HCT116 (cell line): ENCODE results near the gene TUG1. TPM values are rescaled to one million over a fixed set of nuclear protein-coding genes. Genes with fewer than 3 reads are reported as not detected.

Experiments used
- ATAC-seq: fragments of 200-7000 bp; cut with Tn5 transposase; 2 replicates; pipeline ENCODE4 v1.9.1; 2020; ENCODE audit warnings: mild to moderate bottlenecking, moderate library complexity
- BruUV-seq: library from RNA; stranded (reverse); fragments of 400-500 nt; replicated peaks from 2 replicates; lab custom pipeline; 2021; lab: Mats Ljungman, UMichigan
- CTCF ChIA-PET: fragments of 300-600 bp; sonication (Branson Sonifier 250); formaldehyde crosslinking; loops from one replicate; lab custom pipeline; 2021; ENCODE audit warnings: antibody characterized with exemption; lab: Charles Lee
- POLR2A ChIA-PET: fragments of 300-600, 350-600 bp; sonication (Branson Sonifier 250); formaldehyde crosslinking; loops from one replicate; lab custom pipeline; 2021; ENCODE audit warnings: antibody characterized with exemption; lab: Charles Lee
- RAD21 ChIA-PET, 2 experiments: fragments of 300-600 bp; sonication (Branson Sonifier 250); formaldehyde crosslinking; loops; one replicate each; lab custom pipeline; 2023; ENCODE audit warnings: low total read pairs in 2 of 2; ENCODE audit not compliant: uncharacterized antibody in 2 of 2, unreplicated experiment in 2 of 2, low non-redundant PET in 1 of 2; lab: Charles Lee
- DNase-seq: peaks from one replicate; pipeline ENCODE4 v3.0.0-alpha.2; 2010; ENCODE audit warnings: low read depth, low spot score
- H2AFZ ChIP-seq: fragments of 200-600 bp; shearing (Covaris generic), sonication (generic); 2 replicates; pipeline ENCODE4 v1.6.1; 2017; ENCODE audit warnings: low read depth, mixed run types, mixed read lengths, antibody characterized with exemption, low read length; ENCODE audit not compliant: poor library complexity, severe bottlenecking
- H3K27ac ChIP-seq: 2 replicates; pipeline ENCODE4 v1.5.1; 2012; ENCODE audit warnings: low read depth, low read length
- H3K27me3 ChIP-seq: fragments of 200-600 bp; sonication (generic); 2 replicates; pipeline ENCODE4 v1.6.1; 2016; ENCODE audit warnings: mixed run types, low read length, mixed read lengths; ENCODE audit not compliant: insufficient read depth
- H3K36me3 ChIP-seq, 2 experiments: fragments of 200-500 bp in 1 of 2; fragments of 200-600 bp in 1 of 2; sonication (Bioruptor generic) in 1 of 2; sonication (generic) in 1 of 2; 2 replicates each; pipeline versions ENCODE4 v1.5.1 to v1.6.1; 2014 to 2016; ENCODE audit warnings: low read length in 2 of 2, inconsistent platforms in 1 of 2, mixed read lengths in 1 of 2, mixed run types in 1 of 2; ENCODE audit not compliant: insufficient read depth in 2 of 2, control insufficient read depth in 1 of 2
- H3K4me1 ChIP-seq, 2 experiments: fragments of 200-600 bp in 1 of 2; sonication (generic) in 1 of 2; 2 replicates each; pipeline versions ENCODE4 v1.5.1 to v1.6.1; 2012 to 2017; ENCODE audit warnings: low read length in 2 of 2, inconsistent platforms in 1 of 2, mild to moderate bottlenecking in 1 of 2, mixed read lengths in 1 of 2, mixed run types in 1 of 2, moderate library complexity in 1 of 2; ENCODE audit not compliant: insufficient read depth in 2 of 2, control insufficient read depth in 1 of 2
- H3K4me2 ChIP-seq: fragments of 200-600 bp; sonication (generic); 2 replicates; pipeline ENCODE4 v1.6.1; 2017; ENCODE audit warnings: mixed run types, low read length, mixed read lengths
- H3K4me3 ChIP-seq, 2 experiments: fragments of 200-600 bp in 1 of 2; sonication (generic) in 1 of 2; replicated peaks in 1 of 2; 2 replicates each; pipeline ENCODE4 v1.5.1; 2011 to 2016; ENCODE audit warnings: low read length in 2 of 2, control low read depth in 1 of 2, low read depth in 1 of 2, mild to moderate bottlenecking in 1 of 2, mixed read lengths in 1 of 2, mixed run types in 1 of 2
- H3K79me2 ChIP-seq: fragments of 200-600 bp; sonication (generic); 2 replicates; pipeline ENCODE4 v1.6.1; 2017; ENCODE audit warnings: mild to moderate bottlenecking, mixed run types, low read length, moderate library complexity, mixed read lengths; ENCODE audit not compliant: insufficient read depth
- H3K9ac ChIP-seq: fragments of 200-600 bp; sonication (generic); 2 replicates; pipeline ENCODE4 v1.6.1; 2016; ENCODE audit warnings: low read length, mixed read lengths
- H3K9me2 ChIP-seq: fragments of 200-600 bp; sonication (generic), shearing (Covaris generic); 2 replicates; pipeline ENCODE4 v1.6.1; 2017; ENCODE audit warnings: mixed run types, mild to moderate bottlenecking, moderate library complexity; ENCODE audit not compliant: insufficient read depth
- H3K9me3 ChIP-seq, 2 experiments: fragments of 200-500 bp in 1 of 2; fragments of 200-600 bp in 1 of 2; sonication (Bioruptor generic) in 1 of 2; sonication (generic) in 1 of 2; 2 replicates each; pipeline ENCODE4 v1.6.1; 2014 to 2017; ENCODE audit warnings: low read length in 2 of 2, mixed read lengths in 2 of 2, inconsistent platforms in 1 of 2, low read depth in 1 of 2, mild to moderate bottlenecking in 1 of 2, mixed run types in 1 of 2, moderate library complexity in 1 of 2; ENCODE audit not compliant: control insufficient read depth in 1 of 2, insufficient read depth in 1 of 2
- H4K20me1 ChIP-seq: fragments of 200-600 bp; sonication (generic), shearing (Covaris generic); 2 replicates; pipeline ENCODE4 v1.6.1; 2017; ENCODE audit warnings: mixed run types, mild to moderate bottlenecking, moderate library complexity; ENCODE audit not compliant: insufficient read depth
- CEBPB ChIP-seq: IDR thresholded peaks from 2 replicates; pipeline ENCODE4 v1.6.1; 2012; ENCODE audit warnings: low read depth
- EZH2 ChIP-seq: fragments of 200-600 bp; sonication (generic); IDR thresholded peaks from 2 replicates; pipeline ENCODE4 v1.6.1; 2017; ENCODE audit warnings: antibody characterized with exemption, mixed run types
- FOSL1 ChIP-seq: IDR thresholded peaks from 2 replicates; pipeline ENCODE4 v1.6.1; 2012; ENCODE audit warnings: low read depth
- JUND ChIP-seq: IDR thresholded peaks from 2 replicates; pipeline ENCODE4 v1.6.1; 2012
- POLR2A ChIP-seq: IDR thresholded peaks from 2 replicates; pipeline ENCODE4 v1.7.0; 2011; ENCODE audit warnings: borderline replicate concordance; ENCODE audit not compliant: insufficient read depth, insufficient read length; ENCODE audit errors: extremely low read depth
- POLR2AphosphoS5 ChIP-seq: IDR thresholded peaks from 2 replicates; pipeline ENCODE4 v1.6.1; 2011; ENCODE audit warnings: mild to moderate bottlenecking, low read depth, low read length, moderate library complexity
- RAD21 ChIP-seq: IDR thresholded peaks from 2 replicates; pipeline ENCODE4 v1.6.1; 2012; ENCODE audit warnings: low read depth, mild to moderate bottlenecking
- SP1 ChIP-seq: IDR thresholded peaks from 2 replicates; pipeline ENCODE4 v1.6.1; 2012; ENCODE audit warnings: low read depth
- SRF ChIP-seq: IDR thresholded peaks from 2 replicates; pipeline ENCODE4 v1.6.1; 2012; ENCODE audit warnings: low read depth
- TCF7L2 ChIP-seq: IDR thresholded peaks from 2 replicates; pipeline ENCODE4 v1.7.0; 2011; ENCODE audit warnings: borderline replicate concordance, inconsistent platforms; ENCODE audit not compliant: insufficient read depth, insufficient read length; ENCODE audit errors: extremely low read depth
- YY1 ChIP-seq: IDR thresholded peaks from 2 replicates; pipeline ENCODE4 v1.6.1; 2011; ENCODE audit warnings: low read length, low read depth, moderate library complexity, mild to moderate bottlenecking; ENCODE audit not compliant: insufficient replicate concordance; ENCODE audit errors: extremely low read depth
- ZNF274 ChIP-seq: fragments of 200-500 bp; sonication (Bioruptor generic); IDR thresholded peaks from 2 replicates; pipeline ENCODE4 v1.6.1; 2014; ENCODE audit warnings: mild to moderate bottlenecking, low read depth, low read length, inconsistent platforms
- intact Hi-C: fragments of 100-400 bp; cut with micrococcal nuclease; formaldehyde crosslinking; loops from 2 replicates; pipeline ENCODE4 v1.10.0; 2022
- total RNA-seq: library from RNA; stranded (reverse); gene quantifications from one replicate; pipeline ENCODE4 v1.2.1, GENCODE V29; 2021; ENCODE audit not compliant: unreplicated experiment
- TF ChIP-seq, protein P1 (sequence below): IDR thresholded peaks from 2 replicates; pipeline ENCODE4 v1.6.1; 2011; ENCODE audit warnings: mild to moderate bottlenecking, low read length, moderate library complexity; ENCODE audit not compliant: insufficient replicate concordance; ENCODE audit errors: extremely low read depth
- TF ChIP-seq, protein P2 (sequence below): IDR thresholded peaks from 2 replicates; pipeline ENCODE4 v1.6.1; 2012
- TF ChIP-seq, protein P3 (sequence below): IDR thresholded peaks from 2 replicates; pipeline ENCODE4 v1.6.1; 2012

TUG1 gene
- total RNA-seq, 1 experiment from 2014 or later: 45.0 TPM

DNA sequence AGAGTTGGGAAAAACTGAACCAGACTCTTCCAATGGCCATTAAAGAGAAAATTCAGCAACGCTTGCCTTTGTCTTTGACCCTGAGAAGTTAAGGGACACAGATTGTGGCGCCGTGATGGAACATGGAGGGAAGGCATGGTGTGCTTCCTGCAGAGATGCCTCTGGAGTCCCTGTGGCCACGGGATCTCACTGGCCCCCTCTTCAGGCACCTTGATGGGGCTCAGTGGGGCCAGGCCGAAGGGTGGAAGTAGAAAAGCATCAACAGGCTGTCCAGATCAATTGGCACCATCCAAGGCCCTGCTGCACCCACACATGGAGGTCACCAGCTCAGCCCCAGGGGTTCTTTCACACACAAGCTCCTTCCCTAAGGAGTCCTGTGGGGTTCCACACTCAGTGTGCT lies 43.4 kb upstream of the TUG1 start:
- intact Hi-C loops: loop anchor here (10.0 kb wide), 1 partner anchor 291 kb away; the partner anchor contains the start of gene SLC35E4
- Histone ChIP-seq H3K9me2 (no peaks in the 10 kb centered on the region), H3K27me3 (no peaks in the 10 kb centered on the region), H3K36me3 (peaks cover 7 to 10% of the 10 kb centered on the region in 2 experiments; a peak in 3 of 4 replicates), H3K4me2 (no peak overlapping the region), H3K4me1 (no peaks in the 10 kb centered on the region), H3K9me3 (no peaks in the 10 kb centered on the region)
- DNase-seq: no peak
- TF ChIP-seq SP1: no peak
- no peak for TF ChIP-seq RAD21
- no peak for TF ChIP-seq EZH2
- TF ChIP-seq POLR2AphosphoS5: no peak
- TF ChIP-seq, protein P1, sequence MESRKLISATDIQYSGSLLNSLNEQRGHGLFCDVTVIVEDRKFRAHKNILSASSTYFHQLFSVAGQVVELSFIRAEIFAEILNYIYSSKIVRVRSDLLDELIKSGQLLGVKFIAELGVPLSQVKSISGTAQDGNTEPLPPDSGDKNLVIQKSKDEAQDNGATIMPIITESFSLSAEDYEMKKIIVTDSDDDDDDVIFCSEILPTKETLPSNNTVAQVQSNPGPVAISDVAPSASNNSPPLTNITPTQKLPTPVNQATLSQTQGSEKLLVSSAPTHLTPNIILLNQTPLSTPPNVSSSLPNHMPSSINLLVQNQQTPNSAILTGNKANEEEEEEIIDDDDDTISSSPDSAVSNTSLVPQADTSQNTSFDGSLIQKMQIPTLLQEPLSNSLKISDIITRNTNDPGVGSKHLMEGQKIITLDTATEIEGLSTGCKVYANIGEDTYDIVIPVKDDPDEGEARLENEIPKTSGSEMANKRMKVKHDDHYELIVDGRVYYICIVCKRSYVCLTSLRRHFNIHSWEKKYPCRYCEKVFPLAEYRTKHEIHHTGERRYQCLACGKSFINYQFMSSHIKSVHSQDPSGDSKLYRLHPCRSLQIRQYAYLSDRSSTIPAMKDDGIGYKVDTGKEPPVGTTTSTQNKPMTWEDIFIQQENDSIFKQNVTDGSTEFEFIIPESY: no peak
- TF ChIP-seq FOSL1: no peak
- TF ChIP-seq, protein P2, sequence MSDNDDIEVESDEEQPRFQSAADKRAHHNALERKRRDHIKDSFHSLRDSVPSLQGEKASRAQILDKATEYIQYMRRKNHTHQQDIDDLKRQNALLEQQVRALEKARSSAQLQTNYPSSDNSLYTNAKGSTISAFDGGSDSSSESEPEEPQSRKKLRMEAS: no peak
- no peak for TF ChIP-seq YY1
- no peak for TF ChIP-seq TCF7L2
- no peak for TF ChIP-seq SRF
- no peak for TF ChIP-seq CEBPB
- no peak for TF ChIP-seq ZNF274
- no peak for TF ChIP-seq POLR2A
- no peak for TF ChIP-seq JUND
- TF ChIP-seq, protein P3, sequence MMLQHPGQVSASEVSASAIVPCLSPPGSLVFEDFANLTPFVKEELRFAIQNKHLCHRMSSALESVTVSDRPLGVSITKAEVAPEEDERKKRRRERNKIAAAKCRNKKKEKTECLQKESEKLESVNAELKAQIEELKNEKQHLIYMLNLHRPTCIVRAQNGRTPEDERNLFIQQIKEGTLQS: no peak
- TF ChIP-seq, all 23 proteins: peak for 0
- Histone ChIP-seq H3K79me2 (no peaks in the 10 kb centered on the region), H3K4me3 (no peak overlapping the region), H2AFZ (no peak overlapping the region), H3K27ac (no peak overlapping the region), H3K9ac (no peak overlapping the region), H4K20me1 (no peaks in the 10 kb centered on the region)
- CTCF ChIA-PET: no interaction called here
- no peak for ATAC-seq
- RAD21 ChIA-PET: no interaction called here
- POLR2A ChIA-PET: no interaction called here
- BruUV-seq: no TSS peak
